Thoracic aorta (tissue), 2 donors: ENCODE results near the gene CLRN1. TPM values are rescaled to one million over a fixed set of nuclear protein-coding genes. Genes with fewer than 3 reads are reported as not detected.
"Not testable (repeated sequence)": the region's sequence is repeated elsewhere in the genome, so short reads cannot be mapped to it uniquely, and the experiment has no call there.

ENCODE experiments used
- ATAC-seq: fragments of 150-250 bp; one replicate; pipeline ENCODE4 v1.8.0; 2017; ENCODE audit warnings: low read depth; ENCODE audit not compliant: insufficient number of reproducible peaks, low FRiP score
- DNase-seq: peaks from one replicate; pipeline ENCODE4 v3.0.0-alpha.2; 2020; ENCODE audit warnings: low spot score
- H3K27ac ChIP-seq, 2 donors: fragments of 200-600 bp; sonication (generic); 1 replicate in 1 of 2; 2 replicates in 1 of 2; pipeline ENCODE4 v1.5.1; 2016; ENCODE audit warnings: mild to moderate bottlenecking in 2 of 2, moderate library complexity in 2 of 2
- H3K27me3 ChIP-seq: fragments of 200-600 bp; sonication (generic); replicated peaks from 2 replicates; pipeline ENCODE4 v1.6.0; 2016; ENCODE audit warnings: mild to moderate bottlenecking; ENCODE audit not compliant: insufficient read depth
- H3K36me3 ChIP-seq: fragments of 200-600 bp; sonication (generic); one replicate; pipeline ENCODE4 v1.5.1; 2016
- H3K4me1 ChIP-seq, 2 donors: fragments of 200-600 bp; sonication (generic); 1 replicate in 1 of 2; 2 replicates in 1 of 2; pipeline versions ENCODE4 v1.5.1 to v1.6.0; 2016; ENCODE audit warnings: low read depth in 2 of 2, mild to moderate bottlenecking in 1 of 2; ENCODE audit not compliant: control insufficient read depth in 1 of 2
- H3K4me3 ChIP-seq: fragments of 200-600 bp; sonication (generic); 2 replicates; pipeline ENCODE4 v1.5.1; 2016; ENCODE audit warnings: mild to moderate bottlenecking
- H3K9me3 ChIP-seq: fragments of 200-600 bp; sonication (generic); 2 replicates; pipeline ENCODE4 v1.5.1; 2016
- CTCF ChIP-seq: fragments of 200-600 bp; sonication (generic); IDR thresholded peaks from one replicate; pipeline ENCODE4 v1.5.1; 2019; ENCODE audit warnings: antibody characterized with exemption
- total RNA-seq, 2 donors: library from RNA; depleted of rRNA; stranded (reverse); fragments of >200 nt; gene quantifications; one replicate each; pipeline versions ENCODE4 v1.1.0 to v1.2.3, GENCODE V29; 2016

CLRN1 gene
- total RNA-seq, 2 donors from 2014 or later, result not detected

DNA sequence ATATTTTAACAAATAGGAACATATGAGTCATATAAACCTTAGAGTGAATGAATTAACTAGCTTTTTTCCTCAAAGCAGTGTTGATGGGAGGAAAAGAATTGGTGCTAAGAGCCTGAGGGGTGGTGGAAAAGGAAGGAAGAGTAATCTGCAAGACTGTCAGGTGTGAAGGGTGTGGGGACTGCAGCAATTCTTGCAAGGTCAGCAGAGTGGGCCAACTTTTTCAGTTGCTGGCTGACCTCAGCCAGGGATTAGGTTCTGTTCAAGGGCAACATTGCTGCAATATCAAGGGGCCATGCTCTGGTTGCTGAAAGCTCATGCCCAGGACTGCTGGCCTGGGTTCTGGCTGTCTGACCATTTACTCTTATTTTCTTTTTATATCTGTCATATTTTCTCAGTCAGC is 23.0 kb upstream of the CLRN1 start:
- no peaks in the 10 kb centered on the region for H3K4me1 ChIP-seq
- H3K9me3 ChIP-seq, result peaks cover 3% of the 10 kb centered on the region
- no peak for TF ChIP-seq CTCF
- H3K27ac ChIP-seq, result no peak overlapping the region
- ATAC-seq (no peak), DNase-seq (no peak)
- H3K4me3 ChIP-seq, result no peak overlapping the region
- no peaks in the 10 kb centered on the region for H3K36me3 ChIP-seq
- H3K27me3 ChIP-seq, result no peaks in the 10 kb centered on the region

GRCh38 chr3:150989208-150989607 is 16.7 kb upstream of the CLRN1 start:
- no peaks in the 10 kb centered on the region for H3K4me1 ChIP-seq

GRCh38 chr3:150988395-150988794 is 15.9 kb upstream of the CLRN1 start:
- H3K4me3 ChIP-seq, DNase-seq, ATAC-seq, H3K9me3 ChIP-seq, H3K36me3 ChIP-seq, H3K27ac ChIP-seq, H3K4me1 ChIP-seq, H3K27me3 ChIP-seq: not testable (repeated sequence)

More at GRCh38 chr3:150989208-150989607, 16.7 kb upstream of the CLRN1 start:
- no peak for TF ChIP-seq CTCF
- no peak for DNase-seq
- H3K27me3 ChIP-seq, result no peaks in the 10 kb centered on the region
- H3K36me3 ChIP-seq, result no peaks in the 10 kb centered on the region
- H3K4me3 ChIP-seq, result no peak overlapping the region
- no peak overlapping the region for H3K27ac ChIP-seq
- ATAC-seq, result no peak
- H3K9me3 ChIP-seq, result no peaks in the 10 kb centered on the region

GRCh38 chr3:150985711-150986110 is 13.2 kb upstream of the CLRN1 start:
- no peak overlapping the region for H3K4me3 ChIP-seq
- ATAC-seq, result no peak
- H3K4me1 ChIP-seq, result no peaks in the 10 kb centered on the region
- no peak for DNase-seq
- no peaks in the 10 kb centered on the region for H3K27me3 ChIP-seq
- H3K9me3 ChIP-seq, result no peaks in the 10 kb centered on the region
- no peak for TF ChIP-seq CTCF
- no peaks in the 10 kb centered on the region for H3K36me3 ChIP-seq
- no peak overlapping the region for H3K27ac ChIP-seq

GRCh38 chr3:150984066-150984465 is 11.5 kb upstream of the CLRN1 start:
- Histone ChIP-seq H3K4me3 (no peak overlapping the region), H3K27me3 (no peaks in the 10 kb centered on the region), H3K9me3 (no peaks in the 10 kb centered on the region), H3K27ac (no peak overlapping the region), H3K4me1 (no peaks in the 10 kb centered on the region), H3K36me3 (no peaks in the 10 kb centered on the region)
- no peak for TF ChIP-seq CTCF
- DNase-seq, result no peak
- no peak for ATAC-seq

DNA sequence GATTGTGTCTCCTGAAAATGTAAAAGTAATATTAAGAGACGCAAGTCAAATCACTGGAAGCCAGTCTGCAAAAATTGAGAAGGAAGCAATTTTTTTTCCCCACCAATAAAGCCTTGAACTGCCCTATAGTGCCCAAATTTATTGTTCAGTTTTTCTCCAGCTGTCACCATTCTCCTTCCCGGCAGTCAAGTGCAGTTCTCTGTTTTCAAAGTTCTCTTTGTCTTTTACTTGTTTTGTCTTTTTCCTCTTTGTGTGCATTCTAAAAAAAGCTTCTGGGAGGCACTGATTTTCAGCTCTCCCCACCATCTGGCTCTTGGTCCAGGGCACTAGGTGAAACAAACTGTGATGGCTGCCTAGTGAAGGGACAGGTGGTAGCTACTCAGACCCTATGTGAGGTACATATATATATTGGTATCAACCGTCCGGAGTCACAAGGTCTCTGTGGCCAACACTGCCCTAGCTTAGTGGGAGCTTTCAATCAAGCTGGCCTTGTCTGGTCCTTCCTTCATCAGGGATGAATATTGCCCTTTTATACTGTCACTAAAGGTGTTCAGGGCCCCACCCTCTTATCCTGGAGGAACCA is 6.1 kb upstream of the CLRN1 start:
- no peak for TF ChIP-seq CTCF
- ATAC-seq, result no peak
- Histone ChIP-seq H3K36me3 (no peaks in the 10 kb centered on the region), H3K9me3 (no peaks in the 10 kb centered on the region), H3K27me3 (no peaks in the 10 kb centered on the region), H3K4me1 (no peaks in the 10 kb centered on the region), H3K27ac (no peak overlapping the region), H3K4me3 (no peak overlapping the region)
- DNase-seq, result no peak
